Activated naive CD8-positive, alpha-beta T cell (primary cell): Measurements from ENCODE around the gene POLR3GL.
"Not testable (repeated sequence)": the region's sequence is repeated elsewhere in the genome, so short reads cannot be mapped to it uniquely, and the experiment has no call there.

Source experiments
- H3K27ac Mint-ChIP-seq: one replicate; pipeline ENCODE4 v1.8.0; 2021; ENCODE audit warnings: mixed read lengths
- H3K27me3 Mint-ChIP-seq: one replicate; pipeline ENCODE4 v1.8.0; 2021; ENCODE audit warnings: mixed read lengths
- H3K36me3 Mint-ChIP-seq: one replicate; pipeline ENCODE4 v1.8.0; 2021; ENCODE audit warnings: mixed read lengths
- H3K4me1 Mint-ChIP-seq: one replicate; pipeline ENCODE4 v1.8.0; 2021; ENCODE audit warnings: low read depth, mixed read lengths
- H3K4me3 Mint-ChIP-seq: one replicate; pipeline ENCODE4 v1.8.0; 2021; ENCODE audit warnings: mild to moderate bottlenecking, mixed read lengths
- H3K9me3 Mint-ChIP-seq: one replicate; pipeline ENCODE4 v1.8.0; 2021; ENCODE audit warnings: low read depth, mixed read lengths

The POLR3GL gene

DNA sequence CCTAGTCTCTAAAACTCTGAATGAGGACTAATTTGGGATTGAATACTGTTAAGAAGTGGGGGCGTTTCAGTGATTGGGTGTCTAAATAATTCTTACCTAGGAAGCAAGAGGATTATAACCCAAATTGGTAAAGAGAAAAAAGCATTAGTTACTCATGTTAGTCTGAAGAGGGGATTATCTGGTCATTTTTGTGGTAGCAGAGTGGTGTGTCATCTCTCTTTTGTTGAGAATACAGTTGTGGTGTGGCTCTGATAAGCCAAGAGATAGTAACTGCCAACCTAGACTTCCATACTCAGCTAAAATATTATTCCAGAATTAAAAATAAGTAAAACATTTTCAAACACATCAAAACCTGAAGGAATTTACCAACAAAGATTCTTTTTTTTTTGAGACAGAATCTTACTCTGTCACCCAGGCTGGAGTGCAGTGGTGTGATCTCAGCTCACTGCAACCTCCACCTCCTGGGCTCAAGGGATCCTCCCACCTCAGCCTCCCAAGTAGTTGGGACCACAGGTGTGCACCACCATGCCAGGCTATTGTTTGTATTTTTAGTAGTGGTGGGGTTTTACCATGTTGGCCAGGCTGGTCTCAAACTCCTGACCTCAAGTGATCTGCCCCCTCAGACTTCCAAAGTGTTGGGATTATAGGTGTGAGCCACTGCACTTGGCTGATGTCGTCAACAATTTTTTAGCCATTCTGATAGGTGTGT, 61.5 kb downstream of the POLR3GL start:
- peaks cover 10% of the 10 kb centered on the region for H3K27me3 Mint-ChIP-seq
- not testable (repeated sequence) for H3K4me1 Mint-ChIP-seq, H3K9me3 Mint-ChIP-seq, H3K36me3 Mint-ChIP-seq, H3K4me3 Mint-ChIP-seq, H3K27ac Mint-ChIP-seq

- H3K9me3 Mint-ChIP-seq, H3K27me3 Mint-ChIP-seq, H3K27ac Mint-ChIP-seq, H3K4me1 Mint-ChIP-seq, H3K4me3 Mint-ChIP-seq, H3K36me3 Mint-ChIP-seq: not testable (repeated sequence)
These were observed 62.2 kb downstream of the POLR3GL start for GRCh38 chr1:146026650-146027049.
